NCI-H345 (cell line): ENCODE measurements around the gene ZNF436.
"Not testable (repeated sequence)": the region's sequence is repeated elsewhere in the genome, so short reads cannot be mapped to it uniquely, and the experiment has no call there.

Experiments
- DNase-seq: peaks from one replicate; lab custom pipeline; 2025; lab: John Stamatoyannopoulos, UW

The ZNF436 gene

DNA sequence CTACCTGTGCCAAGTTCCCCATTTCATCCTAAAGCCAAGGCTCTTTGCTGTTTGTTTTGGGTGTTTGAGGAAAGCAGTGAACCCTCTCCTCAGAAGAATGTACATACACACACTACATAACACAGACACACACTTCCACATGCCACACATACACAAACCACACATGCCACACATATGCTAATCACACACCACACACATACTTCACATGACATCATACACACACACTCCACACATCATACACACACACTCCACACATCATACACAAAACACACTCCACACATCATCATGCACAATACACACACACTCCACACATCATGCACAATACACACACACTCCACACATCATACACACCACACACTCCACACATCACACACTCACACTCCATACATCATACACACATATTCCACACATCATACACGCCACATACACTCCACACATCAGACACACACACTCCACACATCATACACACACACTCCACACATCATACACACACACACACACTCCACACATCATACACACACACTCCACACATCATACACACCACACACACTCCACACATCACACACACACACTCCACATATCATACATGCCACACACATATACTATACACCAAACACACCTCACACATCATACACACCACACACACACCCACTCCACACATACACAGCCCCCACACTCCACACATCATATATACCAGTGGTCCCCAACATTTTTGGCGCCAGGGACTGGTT lies 22.7 kb upstream of the ZNF436 start:
- DNase-seq = no peak

DNA sequence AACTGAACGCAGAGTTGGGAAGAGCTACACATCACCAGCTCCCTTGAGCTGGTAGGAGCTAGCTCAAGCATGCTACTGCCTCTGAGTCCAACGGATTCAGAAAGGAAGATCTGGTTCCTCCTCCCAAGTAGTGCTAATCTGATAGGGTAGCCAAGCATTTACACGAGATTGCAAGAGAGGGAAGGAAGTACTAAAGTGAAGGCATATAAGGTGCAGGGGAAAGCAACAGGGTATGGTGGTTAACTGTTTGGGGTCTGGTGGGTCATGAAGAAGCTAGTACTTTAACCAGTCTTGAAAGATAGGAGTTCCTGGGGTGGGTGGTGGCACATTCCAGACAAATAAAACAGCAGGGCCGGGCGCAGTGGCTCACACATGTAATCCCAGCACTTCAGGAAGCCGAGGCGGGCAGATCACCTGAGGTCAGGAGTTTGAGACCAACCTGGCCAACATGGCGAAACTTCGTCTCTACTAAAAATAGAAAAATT lies 20.2 kb upstream of the ZNF436 start:
- no peak for DNase-seq

DNA sequence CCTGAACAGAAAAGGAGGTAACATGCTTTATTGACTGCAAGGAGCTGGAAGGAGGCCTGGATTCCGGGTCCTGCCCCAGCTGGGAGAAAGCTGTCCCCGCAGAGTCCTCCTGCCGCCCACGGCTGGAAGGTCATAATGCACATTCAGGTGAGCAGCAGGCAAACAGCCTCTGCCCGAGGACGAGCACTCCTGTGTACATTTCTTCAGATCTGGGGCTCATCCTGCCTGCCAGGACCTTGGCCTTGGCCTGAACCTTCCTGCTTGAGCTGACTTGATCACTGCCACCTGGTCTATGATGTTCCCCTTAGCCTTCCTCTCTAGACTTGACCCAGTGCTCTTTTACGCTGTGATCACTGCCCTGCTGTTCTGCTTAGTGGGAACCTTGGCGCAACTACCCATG lies 17.9 kb upstream of the ZNF436 start:
- no peak for DNase-seq

DNA sequence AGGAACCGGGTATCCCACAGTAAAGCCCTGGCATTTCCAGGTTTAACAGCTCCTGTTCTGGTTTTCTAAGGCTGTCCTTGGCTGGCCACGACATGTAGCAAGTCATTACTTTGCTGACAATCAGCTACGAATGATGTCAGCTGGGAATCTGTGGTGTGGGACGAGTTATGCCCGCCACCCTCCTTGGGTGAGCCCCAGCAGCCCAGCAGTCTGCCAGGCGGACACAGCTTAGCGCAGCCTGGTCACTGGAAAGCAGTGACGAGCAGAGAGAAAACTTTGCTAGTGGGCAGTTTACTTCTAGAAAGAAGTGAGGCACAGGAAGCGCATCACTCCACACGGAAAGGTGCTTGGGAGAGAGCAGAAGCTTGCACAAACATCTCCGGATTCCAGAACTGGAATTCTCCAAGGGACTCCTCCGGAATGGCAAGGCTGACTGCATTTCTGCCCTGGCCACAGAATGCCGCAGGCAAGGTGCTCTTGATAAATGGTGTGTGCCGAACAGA lies 15.5 kb upstream of the ZNF436 start:
- DNase-seq = no peak

DNA sequence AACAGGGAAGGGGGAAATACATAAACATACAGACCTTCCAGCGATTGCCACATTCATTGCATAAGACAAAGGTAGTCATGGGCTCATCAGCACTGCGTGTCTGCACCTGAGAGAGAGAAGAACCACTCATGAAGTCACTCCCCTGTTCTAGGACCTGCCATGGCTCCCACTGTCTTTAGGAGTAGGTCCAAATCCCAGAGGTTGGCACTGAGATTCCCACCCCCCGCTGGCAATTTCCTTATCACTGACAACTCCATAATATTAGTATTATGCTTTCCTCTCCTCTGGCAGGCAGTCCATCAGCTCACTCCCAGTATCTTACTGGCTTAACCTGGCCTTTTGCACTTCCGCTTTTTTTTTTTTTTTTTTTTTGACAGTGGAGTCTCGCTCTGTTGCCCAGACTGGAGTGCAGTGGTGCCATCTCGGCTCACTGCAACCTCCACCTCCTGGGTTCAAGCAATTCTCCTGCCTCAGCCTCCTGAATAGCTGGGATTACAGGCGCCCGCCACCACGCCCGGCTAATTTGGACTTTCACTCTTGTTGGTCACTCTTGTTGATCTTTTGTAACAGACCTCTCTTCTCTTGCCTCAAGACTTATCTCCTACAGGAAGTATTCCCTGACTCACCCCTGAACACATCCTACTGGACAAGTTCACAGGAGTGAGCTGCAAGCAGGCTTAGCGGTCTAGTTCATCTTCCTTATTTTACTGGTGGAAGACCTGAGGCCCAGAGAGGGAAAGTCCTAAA lies 14.8 kb upstream of the ZNF436 start:
- no peak for DNase-seq

DNA sequence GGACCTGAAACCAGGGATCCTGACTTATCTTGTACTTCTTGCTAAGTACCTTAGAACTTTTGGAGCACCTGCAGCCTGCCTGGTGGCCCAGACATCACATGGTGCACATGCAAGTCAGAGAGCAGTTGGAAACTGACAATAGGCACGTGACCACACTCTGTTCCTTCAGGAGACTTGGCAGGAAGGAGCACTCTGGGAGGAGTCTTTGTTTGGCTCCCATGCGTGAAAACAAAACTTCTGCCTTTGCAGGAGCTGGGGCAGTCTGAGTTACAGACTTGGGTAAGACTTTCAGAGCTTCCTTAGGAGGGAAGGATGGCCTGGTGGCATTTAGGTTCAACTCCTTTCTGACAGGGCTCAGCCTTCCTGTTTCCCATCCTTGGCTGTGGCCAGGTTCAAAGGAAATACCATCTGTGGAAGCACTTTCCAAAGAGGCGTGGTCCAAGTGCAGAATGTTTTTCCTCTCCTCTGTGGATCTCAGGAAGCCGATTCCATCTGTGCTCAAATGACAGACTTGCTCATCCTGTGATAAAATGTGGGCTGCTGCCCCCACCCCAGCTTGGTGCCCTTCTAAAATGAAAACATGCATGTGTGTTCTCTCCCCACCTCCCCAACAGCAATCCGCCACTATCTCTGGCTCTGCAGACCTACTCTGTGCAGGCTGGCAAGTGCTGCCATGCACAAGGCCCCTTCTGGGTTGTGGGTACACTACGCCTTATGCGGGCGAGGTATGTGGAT lies 14.1 kb upstream of the ZNF436 start:
- no peak for DNase-seq

DNA sequence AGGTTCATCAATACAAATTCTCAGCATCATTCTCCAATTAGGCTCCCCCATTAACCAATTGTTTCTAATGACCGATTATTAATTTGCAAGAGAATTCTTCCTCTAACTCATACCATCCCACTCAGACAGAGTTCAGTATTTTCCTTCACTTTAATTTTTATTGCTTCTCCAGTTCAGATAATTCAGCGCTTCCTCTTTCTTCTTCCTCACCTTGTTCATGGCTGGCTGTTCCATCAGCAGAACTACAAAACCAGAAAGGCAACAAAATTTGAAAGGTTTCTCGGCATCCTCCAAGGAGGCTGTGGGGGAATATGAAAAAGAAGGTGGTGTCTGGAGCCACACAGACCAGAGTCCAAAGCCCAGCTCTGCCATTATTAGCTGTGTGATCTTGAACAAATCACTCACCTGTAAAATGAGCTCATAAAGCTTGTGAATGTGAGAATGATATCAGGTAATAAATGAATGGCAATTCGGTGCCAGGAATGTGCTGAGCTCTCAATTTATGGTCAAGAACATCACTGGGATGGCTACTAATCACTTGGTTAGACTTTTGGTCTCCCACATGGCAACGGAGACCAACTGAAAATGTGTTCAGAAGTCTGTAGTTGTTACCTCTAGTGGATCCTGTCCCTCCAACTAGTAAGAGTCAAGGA lies 11.7 kb upstream of the ZNF436 start:
- DNase-seq = no peak

DNA sequence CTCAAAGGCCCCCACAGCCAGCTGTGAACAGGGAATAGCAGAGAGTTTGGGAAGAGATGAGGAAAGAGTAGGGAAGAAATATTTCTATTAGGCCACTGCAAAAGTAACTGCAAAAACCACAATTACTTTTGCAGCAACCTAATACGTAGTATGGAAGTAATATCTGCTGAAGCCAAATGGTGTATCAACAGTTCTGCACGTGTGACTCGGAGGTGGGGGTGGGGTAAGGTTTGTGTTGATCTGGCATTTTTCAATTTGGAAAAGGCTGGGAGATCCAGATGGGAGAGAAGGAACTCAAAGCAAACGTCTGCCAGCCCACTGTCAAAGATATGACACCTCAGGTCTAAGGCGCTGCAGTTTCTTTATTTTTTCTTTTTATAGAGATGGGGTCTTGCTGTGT lies 11.1 kb upstream of the ZNF436 start:
- DNase-seq = no peak

DNA sequence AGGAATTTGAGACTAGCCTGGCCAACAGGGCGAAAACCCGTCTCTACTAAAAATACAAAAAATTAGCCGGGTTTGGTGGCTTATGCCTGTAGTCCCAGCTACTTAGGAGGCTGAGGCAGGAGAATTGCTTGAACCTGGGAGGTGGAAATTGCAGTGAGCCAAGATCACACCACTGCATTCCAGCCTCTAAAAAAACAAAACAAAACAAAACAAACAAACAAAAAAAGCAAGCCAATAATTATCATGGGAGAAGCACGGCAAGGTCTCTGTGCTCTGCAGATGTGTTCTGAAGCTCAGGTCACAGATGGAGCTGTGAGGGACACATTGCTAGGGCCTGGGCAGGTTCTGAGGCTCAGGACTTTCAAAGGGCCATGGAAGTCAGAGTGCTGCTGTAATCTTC lies 10.6 kb upstream of the ZNF436 start:
- DNase-seq = not testable (repeated sequence)

DNA sequence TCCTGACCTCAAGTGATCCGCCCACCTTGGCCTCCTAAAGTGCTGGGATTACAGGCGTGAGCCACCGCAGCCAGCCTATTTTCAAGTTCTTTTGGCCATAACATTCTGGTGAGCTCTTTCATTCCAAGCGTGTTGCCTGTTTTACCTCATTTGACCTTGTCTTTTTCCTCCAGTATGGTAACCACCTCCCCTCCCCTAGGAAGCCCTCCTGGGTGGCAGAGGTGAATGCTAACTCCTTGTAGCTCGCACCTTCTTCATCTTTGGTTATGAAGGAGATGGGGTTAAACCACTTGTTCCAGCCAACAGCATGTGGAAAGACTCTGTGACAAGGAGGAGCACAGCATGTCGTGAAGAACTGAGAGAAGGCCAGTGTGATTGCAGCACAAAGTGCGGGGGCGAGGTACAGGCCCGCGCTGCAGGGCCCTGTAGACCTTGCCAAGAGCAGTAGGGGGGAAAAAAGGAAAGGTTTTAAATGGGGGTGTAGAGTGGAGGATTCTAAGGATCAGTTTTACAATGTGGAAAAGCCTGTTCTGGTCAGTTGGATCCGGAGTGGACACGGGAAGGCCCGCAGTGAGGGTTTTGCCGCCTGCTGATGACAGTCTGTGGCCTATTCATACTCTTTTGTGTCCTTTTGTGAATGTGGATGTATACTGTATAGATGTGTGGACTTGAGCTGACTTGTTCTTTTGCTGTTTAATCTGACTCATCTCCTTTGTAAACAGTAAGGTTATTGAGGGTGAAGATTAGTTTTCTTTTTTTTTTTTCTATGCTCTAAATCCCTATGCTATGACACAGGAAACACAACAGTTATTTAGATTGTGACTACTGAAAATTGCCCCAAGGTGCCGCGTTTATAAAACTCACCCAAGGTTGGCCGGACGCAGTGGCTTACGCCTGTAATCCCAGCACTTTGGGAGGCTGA lies 7.5 kb upstream of the ZNF436 start:
- peak; percentile 47 for DNase-seq

DNA sequence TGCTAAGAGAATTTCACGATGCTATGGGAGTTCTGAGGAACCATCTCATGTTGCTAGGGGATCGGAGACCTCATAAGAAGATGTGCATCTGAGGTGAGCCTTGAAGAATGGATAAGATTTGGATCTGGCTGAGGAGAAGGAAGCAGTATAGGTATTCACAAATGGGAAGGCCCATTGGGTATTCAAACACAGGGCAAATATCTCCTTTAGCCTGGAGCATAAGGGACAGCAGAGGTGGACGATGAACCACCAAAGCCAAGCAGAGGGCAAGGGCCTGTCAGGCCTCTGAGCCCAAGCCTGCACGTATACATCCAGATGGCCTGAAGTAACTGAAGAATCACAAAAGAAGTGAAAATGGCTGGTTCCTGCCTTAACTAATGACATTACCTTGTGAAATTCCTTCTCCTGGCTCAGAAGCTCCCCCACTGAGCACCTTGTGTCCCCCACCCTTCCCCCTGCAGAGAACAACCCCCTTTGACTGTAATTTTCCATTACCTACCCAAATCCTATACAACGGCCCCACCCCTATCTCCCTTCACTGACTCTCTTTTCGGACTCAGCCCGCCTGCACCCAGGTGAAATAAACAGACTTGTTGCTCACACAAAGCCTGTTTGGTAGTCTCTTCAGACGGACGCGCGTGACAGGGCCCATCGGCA lies 4.6 kb upstream of the ZNF436 start:
- DNase-seq = not testable (repeated sequence)

DNA sequence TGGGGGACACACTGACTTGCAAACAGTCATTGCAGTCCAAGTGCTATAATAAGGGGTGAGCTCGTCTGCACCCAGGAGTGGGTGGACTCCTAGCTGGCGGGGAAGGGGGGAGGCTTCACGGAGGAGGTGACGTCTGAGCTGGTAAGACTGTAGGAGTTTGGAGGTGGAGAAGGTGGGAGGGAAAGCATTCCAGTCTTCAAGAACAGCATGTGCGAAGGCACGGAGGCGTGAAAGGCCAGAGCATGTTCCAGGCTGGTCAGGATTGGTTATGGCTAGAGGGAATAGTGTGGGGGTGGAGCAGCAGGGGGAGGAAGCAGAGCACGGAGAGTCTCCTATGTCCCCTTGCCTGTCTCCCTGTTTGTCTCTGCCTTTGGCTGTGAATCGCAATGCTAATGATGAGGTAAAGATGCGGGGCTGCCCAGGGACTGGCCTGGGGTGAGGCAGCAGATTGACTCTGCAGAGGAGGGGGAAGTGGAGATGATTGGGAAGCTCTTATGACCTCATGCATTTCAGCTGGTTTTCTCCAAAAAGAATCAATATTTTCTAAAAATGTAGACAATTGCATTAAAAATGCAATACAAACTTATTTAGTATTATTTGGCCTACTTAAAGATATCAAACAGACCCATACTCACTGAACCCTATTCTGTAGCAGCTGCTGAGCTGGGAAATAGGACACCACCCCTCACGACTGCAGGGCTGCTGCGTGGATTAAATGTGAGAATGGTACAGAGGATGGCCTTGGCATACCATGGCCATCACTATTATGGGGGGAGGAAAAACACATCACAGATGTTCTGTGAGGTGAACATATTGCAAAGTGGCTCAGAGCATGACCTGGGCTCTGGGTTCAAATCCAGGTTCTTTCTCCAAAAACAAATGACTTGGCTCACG lies 2.6 kb upstream of the ZNF436 start:
- DNase-seq = no peak

DNA sequence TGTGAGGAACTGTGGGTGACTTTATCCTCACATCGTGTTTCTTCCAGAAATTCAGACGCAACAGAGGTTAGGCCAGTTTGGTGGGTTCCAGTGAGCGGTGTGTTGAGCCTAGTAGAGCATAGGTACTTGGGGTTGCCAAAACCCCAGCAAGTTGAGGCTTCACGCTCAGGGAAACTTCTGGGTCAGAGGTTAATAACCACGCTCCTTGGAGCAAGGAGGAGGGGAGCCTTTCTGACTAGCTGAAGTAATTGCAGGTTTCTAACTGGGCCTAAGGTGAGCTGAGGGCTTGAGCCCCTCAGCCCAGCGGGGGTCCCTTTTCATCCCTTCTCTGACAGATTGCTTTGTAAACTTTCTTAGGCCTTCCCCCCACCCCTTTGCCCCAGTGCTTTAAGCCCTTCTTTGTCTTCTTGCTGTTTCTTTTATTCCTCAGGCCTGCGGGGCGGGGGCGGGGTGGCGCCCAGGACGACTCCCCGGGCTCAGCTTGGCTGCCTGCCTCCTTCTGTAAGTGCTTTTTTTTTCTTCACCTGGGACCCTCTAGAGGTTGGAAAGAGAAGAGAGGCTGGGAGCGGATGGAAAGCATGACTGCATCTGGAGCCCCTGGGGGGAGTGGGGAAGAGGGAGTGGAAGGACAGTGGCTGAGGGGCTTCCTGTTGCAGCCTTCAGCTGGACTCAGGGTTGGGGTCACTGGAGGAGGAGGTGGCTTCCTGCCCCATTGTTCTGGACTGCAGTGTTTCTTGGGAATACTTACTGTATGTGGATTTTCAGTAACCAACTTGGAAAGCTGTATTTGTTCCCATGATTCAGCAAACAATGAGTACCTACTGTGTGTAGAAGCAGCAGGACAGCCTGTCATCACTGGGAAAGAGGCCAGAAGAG lies 1.3 kb upstream of the ZNF436 start:
- DNase-seq = peak; percentile 20

DNA sequence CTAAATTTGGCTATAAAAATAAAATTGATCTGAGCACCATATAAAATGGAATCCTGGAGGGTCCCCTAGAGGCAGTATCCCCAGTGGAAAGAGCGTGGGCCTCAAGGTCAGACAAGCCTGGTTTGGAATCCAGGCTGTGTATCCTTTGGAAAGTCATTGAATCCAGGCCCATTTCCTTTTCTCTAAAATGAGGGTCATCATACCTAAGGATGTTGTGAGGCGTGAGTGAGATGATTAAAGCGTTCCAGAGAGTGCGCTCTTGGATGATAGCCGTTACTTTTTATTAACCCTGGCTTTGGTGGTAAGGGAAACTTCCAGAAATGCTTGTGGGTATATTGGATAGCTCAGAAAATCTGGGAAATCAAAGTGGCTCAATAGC lies 683 bp upstream of the ZNF436 start:
- no peak for DNase-seq

DNA sequence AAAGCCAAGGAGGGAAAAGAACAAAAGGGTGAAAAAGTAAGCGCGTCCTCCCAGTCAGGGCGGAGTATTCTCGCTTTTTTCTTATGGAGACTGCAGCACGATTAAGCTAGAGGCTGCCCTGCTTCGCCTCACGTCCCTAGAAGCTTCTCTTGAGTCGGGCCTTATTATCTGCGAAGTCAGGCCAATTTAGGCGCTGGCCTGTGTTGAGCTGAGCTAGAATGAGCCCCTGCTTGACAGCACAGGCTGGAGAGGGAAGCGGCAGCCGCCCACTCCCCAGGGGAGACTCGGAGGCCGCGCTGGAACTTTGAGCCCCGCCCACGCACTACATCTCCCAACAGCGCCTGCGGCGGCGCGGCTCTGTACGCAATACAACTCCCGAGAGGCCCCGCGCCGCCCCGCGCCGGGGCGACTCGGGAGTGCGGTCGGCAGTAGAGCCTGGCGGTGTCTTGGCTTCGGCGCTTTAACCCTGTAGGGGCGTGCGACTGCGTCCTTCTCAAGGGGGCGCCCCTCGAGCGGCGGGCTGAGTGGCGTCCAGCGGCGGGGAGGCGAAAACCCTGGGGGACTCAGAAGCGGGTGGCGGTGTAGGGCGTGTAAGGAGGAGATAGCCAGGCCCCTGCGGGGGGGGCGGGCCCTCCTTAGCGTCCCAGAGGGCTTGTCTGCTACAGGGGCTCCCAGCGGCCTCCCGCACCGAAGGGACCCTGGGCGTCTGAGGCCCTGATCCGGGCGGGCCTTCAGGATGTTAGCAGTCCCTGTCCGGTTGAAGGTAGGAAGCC lies 888 bp downstream of the ZNF436 start:
- peak; percentile 94 for DNase-seq

DNA sequence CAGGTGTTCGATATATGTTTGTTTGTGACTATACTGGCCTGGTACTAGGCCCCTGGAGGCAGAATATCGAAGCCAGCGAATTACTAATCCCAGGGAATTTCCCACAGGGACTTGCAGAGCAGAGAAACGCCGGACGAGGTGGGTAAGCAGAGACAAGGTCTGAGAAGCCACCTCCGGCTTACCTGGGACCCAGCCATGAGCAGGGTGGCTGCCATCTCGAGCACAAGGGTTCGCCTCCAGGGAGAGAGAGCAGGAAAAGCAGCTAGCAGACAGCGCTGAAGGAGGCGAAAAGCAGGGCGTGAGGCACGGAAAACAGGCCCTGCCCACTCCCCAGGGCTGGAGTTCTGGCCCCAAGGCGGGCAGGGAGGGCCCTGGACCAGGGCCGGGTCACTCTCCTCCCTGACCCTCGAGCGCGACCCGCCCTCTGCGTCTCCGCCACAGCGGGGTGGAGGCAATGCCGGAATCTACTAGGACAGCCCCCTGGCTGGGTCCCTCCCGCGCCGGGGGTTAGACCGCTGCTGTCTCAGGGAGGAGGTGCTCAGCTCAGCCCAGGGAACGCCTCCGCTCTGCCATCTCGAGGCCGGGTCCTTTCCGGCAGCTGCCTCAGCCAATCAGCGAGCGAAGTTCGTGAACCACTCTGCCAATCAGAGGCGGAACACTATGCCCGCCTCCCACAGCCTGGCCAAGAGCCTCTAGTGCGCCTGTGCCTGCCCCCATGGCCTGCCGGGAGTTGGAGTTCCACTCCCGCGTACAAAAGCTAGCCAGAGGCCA lies 1.7 kb downstream of the ZNF436 start:
- DNase-seq = peak; percentile 99

DNA sequence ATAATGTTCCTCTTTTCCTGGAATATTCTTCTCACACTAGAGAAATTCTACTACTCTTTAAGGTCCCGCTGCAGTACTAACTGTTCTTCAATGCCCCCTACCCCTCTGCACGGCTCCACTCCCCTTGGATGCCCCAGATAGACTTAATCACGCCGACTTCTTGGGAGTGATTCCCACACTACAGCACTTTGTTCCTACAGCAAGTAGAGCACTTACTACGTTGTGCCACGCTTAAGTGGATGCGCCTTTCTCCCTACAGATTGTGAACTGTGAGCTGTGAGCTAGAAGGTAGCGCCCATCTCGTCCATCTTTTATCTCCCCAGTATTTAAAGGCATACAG lies 2.2 kb downstream of the ZNF436 start:
- DNase-seq = peak; percentile 21
